GM12874 (cell line): ENCODE data around the gene CIDEC.

Source experiments
- TF ChIP-seq, protein P1 (sequence below): IDR thresholded peaks from 2 replicates; pipeline ENCODE4 v1.5.1; 2011; ENCODE audit warnings: low read depth, mild to moderate bottlenecking, control low read depth, low read length, moderate library complexity; ENCODE audit not compliant: insufficient read depth

Gene CIDEC

GRCh38 chr3:9908286-9908685 lies 28.2 kb upstream of the CIDEC start:
- TF ChIP-seq, protein P1, sequence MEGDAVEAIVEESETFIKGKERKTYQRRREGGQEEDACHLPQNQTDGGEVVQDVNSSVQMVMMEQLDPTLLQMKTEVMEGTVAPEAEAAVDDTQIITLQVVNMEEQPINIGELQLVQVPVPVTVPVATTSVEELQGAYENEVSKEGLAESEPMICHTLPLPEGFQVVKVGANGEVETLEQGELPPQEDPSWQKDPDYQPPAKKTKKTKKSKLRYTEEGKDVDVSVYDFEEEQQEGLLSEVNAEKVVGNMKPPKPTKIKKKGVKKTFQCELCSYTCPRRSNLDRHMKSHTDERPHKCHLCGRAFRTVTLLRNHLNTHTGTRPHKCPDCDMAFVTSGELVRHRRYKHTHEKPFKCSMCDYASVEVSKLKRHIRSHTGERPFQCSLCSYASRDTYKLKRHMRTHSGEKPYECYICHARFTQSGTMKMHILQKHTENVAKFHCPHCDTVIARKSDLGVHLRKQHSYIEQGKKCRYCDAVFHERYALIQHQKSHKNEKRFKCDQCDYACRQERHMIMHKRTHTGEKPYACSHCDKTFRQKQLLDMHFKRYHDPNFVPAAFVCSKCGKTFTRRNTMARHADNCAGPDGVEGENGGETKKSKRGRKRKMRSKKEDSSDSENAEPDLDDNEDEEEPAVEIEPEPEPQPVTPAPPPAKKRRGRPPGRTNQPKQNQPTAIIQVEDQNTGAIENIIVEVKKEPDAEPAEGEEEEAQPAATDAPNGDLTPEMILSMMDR = no peak

GRCh38 chr3:9906480-9906879 lies 26.4 kb upstream of the CIDEC start:
- TF ChIP-seq, protein P1 = no peak

- TF ChIP-seq, protein P1 = no peak
Measured at GRCh38 chr3:9903904-9904303, 23.9 kb upstream of the CIDEC start.

DNA sequence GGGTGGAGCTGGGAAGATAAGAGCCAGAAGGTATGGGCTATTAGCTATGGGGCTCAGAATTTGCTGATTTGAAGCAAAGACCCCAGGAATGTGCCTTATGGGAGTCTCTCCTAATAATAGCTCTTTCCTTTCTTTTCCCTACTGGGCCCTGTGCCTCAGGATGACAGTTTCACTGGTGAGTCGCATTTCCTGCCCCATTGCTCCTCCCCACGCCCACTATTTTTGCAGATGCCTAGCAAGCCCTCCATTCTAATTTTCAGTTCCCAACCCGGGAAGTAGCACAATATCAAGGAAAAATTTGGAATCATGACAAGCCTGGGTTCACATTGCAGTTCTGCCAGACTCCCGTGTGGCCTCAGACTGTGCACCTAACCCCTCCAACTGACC lies 23.2 kb upstream of the CIDEC start:
- TF ChIP-seq, protein P1 = no peak

DNA sequence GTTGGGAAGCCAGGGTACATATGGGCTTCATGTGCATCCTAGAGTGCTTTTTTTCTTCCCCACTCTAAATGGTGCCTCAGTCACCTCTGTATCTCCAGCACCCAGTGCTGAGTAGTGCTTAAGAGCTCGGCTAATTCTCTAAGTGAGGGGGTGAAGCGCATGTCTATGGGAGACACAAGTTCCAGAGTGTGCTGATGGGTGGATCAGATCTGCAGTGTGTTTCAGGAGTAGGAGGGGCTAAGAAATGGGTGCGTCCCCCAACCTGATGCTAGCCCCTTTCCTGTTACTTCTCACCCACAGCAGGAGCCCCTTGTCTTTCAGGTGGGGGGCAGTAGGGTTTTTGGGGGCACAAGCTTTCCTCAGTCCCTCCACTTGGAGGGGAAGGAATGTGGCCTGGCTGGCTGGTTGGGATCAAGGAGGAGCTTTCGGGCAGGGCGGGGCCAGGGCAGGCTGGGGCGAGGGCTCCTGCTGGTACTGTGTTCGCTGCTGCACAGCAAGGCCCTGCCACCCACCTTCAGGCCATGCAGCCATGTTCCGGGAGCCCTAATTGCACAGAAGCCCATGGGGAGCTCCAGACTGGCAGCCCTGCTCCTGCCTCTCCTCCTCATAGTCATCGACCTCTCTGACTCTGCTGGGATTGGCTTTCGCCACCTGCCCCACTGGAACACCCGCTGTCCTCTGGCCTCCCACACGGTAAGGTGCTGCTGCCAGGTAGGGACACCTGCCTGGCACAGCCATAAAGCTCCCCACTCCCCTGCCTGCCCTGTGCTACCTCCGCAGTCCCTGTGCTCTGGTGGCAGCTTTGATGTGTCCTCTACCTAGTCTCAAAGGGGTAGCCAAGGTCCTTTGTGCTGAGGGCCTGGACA lies 22.6 kb upstream of the CIDEC start, which contains the start of gene IL17RE:
IL17RE (plus strand) TSS at position 477 of the 866 bp plus-strand sequence; CDS start at position 562, 85 bp downstream.
- TF ChIP-seq, protein P1 = no peak

DNA sequence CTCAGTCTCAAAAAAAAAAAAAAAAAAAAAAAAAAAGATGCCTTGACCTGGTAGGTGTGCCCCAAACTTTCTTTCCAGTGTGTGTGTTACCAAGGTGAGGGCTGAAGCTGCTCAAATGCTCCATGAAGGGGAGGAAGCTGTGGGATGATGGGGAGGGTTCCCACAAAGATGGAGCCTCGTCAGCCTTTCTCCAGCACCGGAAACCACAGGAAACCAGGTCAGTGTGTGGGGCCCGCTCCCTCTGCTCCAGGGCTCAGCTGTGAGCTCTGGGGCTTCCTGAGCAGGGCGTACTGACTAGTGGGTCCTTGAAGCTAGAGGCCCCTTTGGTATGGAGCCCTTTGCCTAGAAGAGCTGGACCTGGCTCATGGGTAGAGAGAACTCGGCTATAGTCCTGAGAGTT lies 21.9 kb upstream of the CIDEC start:
- TF ChIP-seq, protein P1 = no peak

DNA sequence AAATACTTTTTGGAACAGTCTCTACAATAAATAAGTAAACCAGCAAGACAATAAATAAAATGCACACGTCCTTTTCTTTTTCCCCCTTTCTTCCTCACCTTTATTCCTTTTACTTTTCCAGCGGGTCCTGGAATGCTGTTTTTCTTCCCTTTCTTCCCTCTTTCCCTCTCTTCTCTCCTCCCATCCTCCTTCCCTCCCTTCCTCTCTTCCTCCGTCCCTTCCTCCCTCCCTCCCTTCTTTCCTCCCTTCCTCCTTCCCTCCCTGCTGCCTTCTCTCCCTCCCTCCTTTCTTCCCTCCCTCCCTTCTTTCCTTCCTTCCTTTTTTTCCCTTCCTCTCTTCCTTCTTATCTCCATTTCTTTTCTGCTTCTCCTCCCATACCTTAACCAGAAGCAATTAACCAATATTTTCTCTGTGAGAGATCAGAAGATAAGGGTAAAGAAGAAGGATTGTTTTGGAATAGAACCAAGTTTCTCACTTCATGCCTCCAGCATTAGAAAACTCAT lies 19.3 kb upstream of the CIDEC start:
- TF ChIP-seq, protein P1 = no peak
